HEK293 (cell line): ENCODE data around the gene ZXDC.

Source experiments
- FEZF1 ChIP-seq: fragments of 450-650 bp; formaldehyde crosslinking; IDR thresholded peaks from 2 replicates; pipeline ENCODE4 v1.5.1; 2016; ENCODE audit warnings: missing biosample characterization, missing genetic modification characterization
- GLIS1 ChIP-seq: fragments of 450-650 bp; formaldehyde crosslinking; IDR thresholded peaks from 2 replicates; pipeline ENCODE4 v1.5.1; 2016; ENCODE audit warnings: missing biosample characterization, missing genetic modification characterization
- HOXA7 ChIP-seq: sonication (generic); formaldehyde crosslinking; IDR thresholded peaks from 2 replicates; pipeline ENCODE4 v1.8.1; 2022; ENCODE audit warnings: missing genetic modification reagents, borderline replicate concordance
- MZF1 ChIP-seq: fragments of 450-650 bp; formaldehyde crosslinking; IDR thresholded peaks from 2 replicates; pipeline ENCODE4 v1.5.1; 2017; ENCODE audit warnings: missing biosample characterization, missing genetic modification characterization, borderline replicate concordance
- PRDM1 ChIP-seq: fragments of 450-650 bp; formaldehyde crosslinking; IDR thresholded peaks from 2 replicates; pipeline ENCODE4; 2016; ENCODE audit warnings: missing biosample characterization, missing genetic modification characterization
- TRIM28 ChIP-seq: IDR thresholded peaks from 2 replicates; pipeline ENCODE4 v1.6.1; 2011; ENCODE audit warnings: low read length, control low read depth, borderline replicate concordance
- ZBTB20 ChIP-seq: fragments of 450-650 bp; formaldehyde crosslinking; IDR thresholded peaks from 2 replicates; pipeline ENCODE4 v1.5.1; 2016; ENCODE audit warnings: missing biosample characterization, missing genetic modification characterization
- ZFHX2 ChIP-seq: fragments of 450-650 bp; formaldehyde crosslinking; conservative IDR thresholded peaks from 2 replicates; pipeline ENCODE4 v1.5.1; 2016; ENCODE audit warnings: missing biosample characterization, missing genetic modification characterization
- ZNF248 ChIP-seq: fragments of 450-650 bp; formaldehyde crosslinking; IDR thresholded peaks from 2 replicates; pipeline ENCODE4 v1.5.1; 2017; ENCODE audit warnings: missing biosample characterization, missing genetic modification characterization
- ZNF292 ChIP-seq: fragments of 450-650 bp; formaldehyde crosslinking; IDR thresholded peaks from 2 replicates; pipeline ENCODE4 v1.5.1; 2016; ENCODE audit warnings: low read depth, missing biosample characterization, missing genetic modification characterization, borderline replicate concordance
- ZNF335 ChIP-seq: fragments of 450-650 bp; formaldehyde crosslinking; conservative IDR thresholded peaks from 2 replicates; pipeline ENCODE4 v1.5.1; 2016; ENCODE audit warnings: missing biosample characterization, missing genetic modification characterization
- ZNF37A ChIP-seq: fragments of 450-650 bp; IDR thresholded peaks from 2 replicates; pipeline ENCODE4 v1.5.1; 2018; ENCODE audit warnings: missing biosample characterization, missing genetic modification characterization
- ZNF530 ChIP-seq: fragments of 450-650 bp; formaldehyde crosslinking; IDR thresholded peaks from 2 replicates; pipeline ENCODE4 v1.5.1; 2016; ENCODE audit warnings: low read depth, missing biosample characterization, missing genetic modification characterization
- ZNF549 ChIP-seq: fragments of 450-650 bp; IDR thresholded peaks from 2 replicates; pipeline ENCODE4 v1.5.1; 2018; ENCODE audit warnings: missing biosample characterization, missing genetic modification characterization, mild to moderate bottlenecking, inconsistent platforms, moderate library complexity
- ZNF654 ChIP-seq: fragments of 450-650 bp; formaldehyde crosslinking; IDR thresholded peaks from 2 replicates; pipeline ENCODE4 v1.5.1; 2016; ENCODE audit warnings: low read depth, missing biosample characterization, missing genetic modification characterization
- ZNF660 ChIP-seq: fragments of 450-650 bp; IDR thresholded peaks from 2 replicates; pipeline ENCODE4 v1.5.1; 2018; ENCODE audit warnings: missing biosample characterization, mild to moderate bottlenecking, missing genetic modification characterization
- ZNF777 ChIP-seq: fragments of 450-650 bp; formaldehyde crosslinking; IDR thresholded peaks from 2 replicates; pipeline ENCODE4 v1.5.1; 2017; ENCODE audit warnings: missing biosample characterization, missing genetic modification characterization, borderline replicate concordance
- ZNF785 ChIP-seq: fragments of 450-650 bp; formaldehyde crosslinking; IDR thresholded peaks from 2 replicates; pipeline ENCODE4 v1.5.1; 2016; ENCODE audit warnings: missing biosample characterization, missing genetic modification characterization
- ZNF792 ChIP-seq: fragments of 450-650 bp; formaldehyde crosslinking; IDR thresholded peaks from 2 replicates; pipeline ENCODE4 v1.5.1; 2016; ENCODE audit warnings: missing biosample characterization, missing genetic modification characterization
- TF ChIP-seq, protein P1 (sequence below): fragments of 450-650 bp; formaldehyde crosslinking; IDR thresholded peaks from 2 replicates; pipeline ENCODE4 v1.5.1; 2016; ENCODE audit warnings: missing biosample characterization, missing genetic modification characterization
- TF ChIP-seq, protein P2 (sequence below): fragments of 450-650 bp; formaldehyde crosslinking; IDR thresholded peaks from 2 replicates; pipeline ENCODE4 v1.5.1; 2017; ENCODE audit warnings: missing biosample characterization, missing genetic modification characterization
- TF ChIP-seq, protein P3 (sequence below): fragments of 450-650 bp; formaldehyde crosslinking; IDR thresholded peaks from 2 replicates; pipeline ENCODE4 v1.5.1; 2016; ENCODE audit warnings: missing biosample characterization, missing genetic modification characterization
- TF ChIP-seq, protein P4 (sequence below): IDR thresholded peaks from 2 replicates; pipeline ENCODE4 v1.6.1; 2011; ENCODE audit warnings: mild to moderate bottlenecking, low read depth, low read length, borderline replicate concordance
- TF ChIP-seq, protein P5 (sequence below): fragments of 450-650 bp; formaldehyde crosslinking; IDR thresholded peaks from 2 replicates; pipeline ENCODE4 v1.5.1; 2016; ENCODE audit warnings: missing biosample characterization, missing genetic modification characterization
- TF ChIP-seq, protein P6 (sequence below): fragments of 450-650 bp; formaldehyde crosslinking; IDR thresholded peaks from 2 replicates; pipeline ENCODE4 v1.5.1; 2016; ENCODE audit warnings: missing biosample characterization, missing genetic modification characterization
- TF ChIP-seq, protein P7 (sequence below): fragments of 450-650 bp; formaldehyde crosslinking; IDR thresholded peaks from 2 replicates; pipeline ENCODE4 v1.5.1; 2017; ENCODE audit warnings: missing biosample characterization, missing genetic modification characterization
- TF ChIP-seq, protein P8 (sequence below): fragments of 450-650 bp; formaldehyde crosslinking; IDR thresholded peaks from 2 replicates; pipeline ENCODE4 v1.5.1; 2016; ENCODE audit warnings: missing biosample characterization, missing genetic modification characterization

Gene ZXDC

DNA sequence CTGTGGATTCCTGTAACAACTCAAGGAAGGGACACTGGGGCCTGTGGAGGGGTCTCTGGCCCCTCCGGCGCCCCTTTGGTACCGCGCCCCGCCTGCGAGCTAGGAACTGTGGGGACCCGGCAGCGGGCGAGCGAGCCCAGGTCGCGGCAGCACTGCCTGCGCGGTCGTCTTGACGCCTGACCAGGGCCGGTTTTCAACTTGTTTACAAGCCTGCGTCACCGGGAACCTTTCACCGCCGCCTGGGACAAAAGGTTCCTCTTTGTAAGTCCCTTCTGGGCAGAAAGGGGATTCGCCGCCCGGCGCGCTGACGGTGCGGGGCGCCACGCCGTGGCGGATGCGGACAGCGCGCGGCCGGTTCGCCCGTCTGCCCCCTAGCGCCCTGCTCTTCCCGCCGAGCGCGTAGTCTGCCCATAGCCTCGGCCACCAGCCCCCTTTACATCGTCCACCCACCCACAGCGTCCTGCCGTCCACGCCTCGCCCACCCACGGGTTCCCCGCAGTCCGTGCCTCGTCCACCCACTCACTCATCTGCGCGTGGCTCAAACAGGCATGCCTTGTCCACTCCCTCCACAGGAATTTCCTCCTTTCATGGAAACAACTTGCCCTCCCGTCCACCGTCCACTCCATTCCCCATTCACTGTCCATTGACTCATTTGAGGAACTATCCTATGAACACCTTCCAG, 86.4 kb downstream of the ZXDC start (continued):
- TF ChIP-seq, protein P1, sequence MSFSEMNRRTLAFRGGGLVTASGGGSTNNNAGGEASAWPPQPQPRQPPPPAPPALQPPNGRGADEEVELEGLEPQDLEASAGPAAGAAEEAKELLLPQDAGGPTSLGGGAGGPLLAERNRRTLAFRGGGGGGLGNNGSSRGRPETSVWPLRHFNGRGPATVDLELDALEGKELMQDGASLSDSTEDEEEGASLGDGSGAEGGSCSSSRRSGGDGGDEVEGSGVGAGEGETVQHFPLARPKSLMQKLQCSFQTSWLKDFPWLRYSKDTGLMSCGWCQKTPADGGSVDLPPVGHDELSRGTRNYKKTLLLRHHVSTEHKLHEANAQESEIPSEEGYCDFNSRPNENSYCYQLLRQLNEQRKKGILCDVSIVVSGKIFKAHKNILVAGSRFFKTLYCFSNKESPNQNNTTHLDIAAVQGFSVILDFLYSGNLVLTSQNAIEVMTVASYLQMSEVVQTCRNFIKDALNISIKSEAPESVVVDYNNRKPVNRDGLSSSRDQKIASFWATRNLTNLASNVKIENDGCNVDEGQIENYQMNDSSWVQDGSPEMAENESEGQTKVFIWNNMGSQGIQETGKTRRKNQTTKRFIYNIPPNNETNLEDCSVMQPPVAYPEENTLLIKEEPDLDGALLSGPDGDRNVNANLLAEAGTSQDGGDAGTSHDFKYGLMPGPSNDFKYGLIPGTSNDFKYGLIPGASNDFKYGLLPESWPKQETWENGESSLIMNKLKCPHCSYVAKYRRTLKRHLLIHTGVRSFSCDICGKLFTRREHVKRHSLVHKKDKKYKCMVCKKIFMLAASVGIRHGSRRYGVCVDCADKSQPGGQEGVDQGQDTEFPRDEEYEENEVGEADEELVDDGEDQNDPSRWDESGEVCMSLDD = no peak
- TF ChIP-seq ZFHX2 (tag by site-specific recombination) (peak; percentile 91), ZNF777 (peak; percentile 31; the same call in 1 of the 2 replicates), FEZF1 (no peak), ZNF37A (no peak), ZBTB20 (0 out of 2 replicates have a peak, but pooled peaks have one; percentile 21), TRIM28 (no peak), ZNF549 (tag by site-specific recombination) (no peak), ZNF335 (tag by site-specific recombination) (peak; percentile 69), ZNF530 (tag by site-specific recombination) (no peak), ZNF292 (tag by site-specific recombination) (no peak), PRDM1 (tag by site-specific recombination) (no peak), ZNF248 (no peak), GLIS1 (peak; percentile 24; the same call in 1 of the 2 replicates), ZNF792 (tag by site-specific recombination) (no peak), MZF1 (peak; percentile 95), ZNF654 (peak; percentile 23; the same call in 1 of the 2 replicates), ZNF785 (tag by site-specific recombination) (no peak), ZNF660 (tag by site-specific recombination) (peak; percentile 45; the same call in 1 of the 2 replicates), HOXA7 (CRISPR knock-in tag) (no peak)
- TF ChIP-seq, protein P2, sequence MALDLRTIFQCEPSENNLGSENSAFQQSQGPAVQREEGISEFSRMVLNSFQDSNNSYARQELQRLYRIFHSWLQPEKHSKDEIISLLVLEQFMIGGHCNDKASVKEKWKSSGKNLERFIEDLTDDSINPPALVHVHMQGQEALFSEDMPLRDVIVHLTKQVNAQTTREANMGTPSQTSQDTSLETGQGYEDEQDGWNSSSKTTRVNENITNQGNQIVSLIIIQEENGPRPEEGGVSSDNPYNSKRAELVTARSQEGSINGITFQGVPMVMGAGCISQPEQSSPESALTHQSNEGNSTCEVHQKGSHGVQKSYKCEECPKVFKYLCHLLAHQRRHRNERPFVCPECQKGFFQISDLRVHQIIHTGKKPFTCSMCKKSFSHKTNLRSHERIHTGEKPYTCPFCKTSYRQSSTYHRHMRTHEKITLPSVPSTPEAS (tag by site-specific recombination) = no peak
- TF ChIP-seq, protein P3, sequence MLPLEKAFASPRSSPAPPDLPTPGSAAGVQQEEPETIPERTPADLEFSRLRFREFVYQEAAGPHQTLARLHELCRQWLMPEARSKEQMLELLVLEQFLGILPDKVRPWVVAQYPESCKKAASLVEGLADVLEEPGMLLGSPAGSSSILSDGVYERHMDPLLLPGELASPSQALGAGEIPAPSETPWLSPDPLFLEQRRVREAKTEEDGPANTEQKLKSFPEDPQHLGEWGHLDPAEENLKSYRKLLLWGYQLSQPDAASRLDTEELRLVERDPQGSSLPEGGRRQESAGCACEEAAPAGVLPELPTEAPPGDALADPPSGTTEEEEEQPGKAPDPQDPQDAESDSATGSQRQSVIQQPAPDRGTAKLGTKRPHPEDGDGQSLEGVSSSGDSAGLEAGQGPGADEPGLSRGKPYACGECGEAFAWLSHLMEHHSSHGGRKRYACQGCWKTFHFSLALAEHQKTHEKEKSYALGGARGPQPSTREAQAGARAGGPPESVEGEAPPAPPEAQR (tag by site-specific recombination) = no peak
- TF ChIP-seq, protein P4, sequence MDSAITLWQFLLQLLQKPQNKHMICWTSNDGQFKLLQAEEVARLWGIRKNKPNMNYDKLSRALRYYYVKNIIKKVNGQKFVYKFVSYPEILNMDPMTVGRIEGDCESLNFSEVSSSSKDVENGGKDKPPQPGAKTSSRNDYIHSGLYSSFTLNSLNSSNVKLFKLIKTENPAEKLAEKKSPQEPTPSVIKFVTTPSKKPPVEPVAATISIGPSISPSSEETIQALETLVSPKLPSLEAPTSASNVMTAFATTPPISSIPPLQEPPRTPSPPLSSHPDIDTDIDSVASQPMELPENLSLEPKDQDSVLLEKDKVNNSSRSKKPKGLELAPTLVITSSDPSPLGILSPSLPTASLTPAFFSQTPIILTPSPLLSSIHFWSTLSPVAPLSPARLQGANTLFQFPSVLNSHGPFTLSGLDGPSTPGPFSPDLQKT = no peak
- TF ChIP-seq, protein P5, sequence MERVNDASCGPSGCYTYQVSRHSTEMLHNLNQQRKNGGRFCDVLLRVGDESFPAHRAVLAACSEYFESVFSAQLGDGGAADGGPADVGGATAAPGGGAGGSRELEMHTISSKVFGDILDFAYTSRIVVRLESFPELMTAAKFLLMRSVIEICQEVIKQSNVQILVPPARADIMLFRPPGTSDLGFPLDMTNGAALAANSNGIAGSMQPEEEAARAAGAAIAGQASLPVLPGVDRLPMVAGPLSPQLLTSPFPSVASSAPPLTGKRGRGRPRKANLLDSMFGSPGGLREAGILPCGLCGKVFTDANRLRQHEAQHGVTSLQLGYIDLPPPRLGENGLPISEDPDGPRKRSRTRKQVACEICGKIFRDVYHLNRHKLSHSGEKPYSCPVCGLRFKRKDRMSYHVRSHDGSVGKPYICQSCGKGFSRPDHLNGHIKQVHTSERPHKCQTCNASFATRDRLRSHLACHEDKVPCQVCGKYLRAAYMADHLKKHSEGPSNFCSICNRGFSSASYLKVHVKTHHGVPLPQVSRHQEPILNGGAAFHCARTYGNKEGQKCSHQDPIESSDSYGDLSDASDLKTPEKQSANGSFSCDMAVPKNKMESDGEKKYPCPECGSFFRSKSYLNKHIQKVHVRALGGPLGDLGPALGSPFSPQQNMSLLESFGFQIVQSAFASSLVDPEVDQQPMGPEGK (tag by site-specific recombination) = no peak
- TF ChIP-seq, protein P6, sequence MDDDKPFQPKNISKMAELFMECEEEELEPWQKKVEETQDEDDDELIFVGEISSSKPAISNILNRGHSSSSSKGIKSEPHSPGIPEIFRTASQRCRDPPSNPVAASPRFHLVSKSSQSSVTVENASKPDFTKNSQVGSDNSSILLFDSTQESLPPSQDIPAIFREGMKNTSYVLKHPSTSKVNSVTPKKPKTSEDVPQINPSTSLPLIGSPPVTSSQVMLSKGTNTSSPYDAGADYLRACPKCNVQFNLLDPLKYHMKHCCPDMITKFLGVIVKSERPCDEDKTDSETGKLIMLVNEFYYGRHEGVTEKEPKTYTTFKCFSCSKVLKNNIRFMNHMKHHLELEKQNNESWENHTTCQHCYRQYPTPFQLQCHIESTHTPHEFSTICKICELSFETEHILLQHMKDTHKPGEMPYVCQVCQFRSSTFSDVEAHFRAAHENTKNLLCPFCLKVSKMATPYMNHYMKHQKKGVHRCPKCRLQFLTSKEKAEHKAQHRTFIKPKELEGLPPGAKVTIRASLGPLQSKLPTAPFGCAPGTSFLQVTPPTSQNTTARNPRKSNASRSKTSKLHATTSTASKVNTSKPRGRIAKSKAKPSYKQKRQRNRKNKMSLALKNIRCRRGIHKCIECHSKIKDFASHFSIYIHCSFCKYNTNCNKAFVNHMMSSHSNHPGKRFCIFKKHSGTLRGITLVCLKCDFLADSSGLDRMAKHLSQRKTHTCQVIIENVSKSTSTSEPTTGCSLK (tag by site-specific recombination) = no peak
- TF ChIP-seq, protein P7, sequence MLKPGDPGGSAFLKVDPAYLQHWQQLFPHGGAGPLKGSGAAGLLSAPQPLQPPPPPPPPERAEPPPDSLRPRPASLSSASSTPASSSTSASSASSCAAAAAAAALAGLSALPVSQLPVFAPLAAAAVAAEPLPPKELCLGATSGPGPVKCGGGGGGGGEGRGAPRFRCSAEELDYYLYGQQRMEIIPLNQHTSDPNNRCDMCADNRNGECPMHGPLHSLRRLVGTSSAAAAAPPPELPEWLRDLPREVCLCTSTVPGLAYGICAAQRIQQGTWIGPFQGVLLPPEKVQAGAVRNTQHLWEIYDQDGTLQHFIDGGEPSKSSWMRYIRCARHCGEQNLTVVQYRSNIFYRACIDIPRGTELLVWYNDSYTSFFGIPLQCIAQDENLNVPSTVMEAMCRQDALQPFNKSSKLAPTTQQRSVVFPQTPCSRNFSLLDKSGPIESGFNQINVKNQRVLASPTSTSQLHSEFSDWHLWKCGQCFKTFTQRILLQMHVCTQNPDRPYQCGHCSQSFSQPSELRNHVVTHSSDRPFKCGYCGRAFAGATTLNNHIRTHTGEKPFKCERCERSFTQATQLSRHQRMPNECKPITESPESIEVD (tag by site-specific recombination) = no peak
- TF ChIP-seq, protein P8, sequence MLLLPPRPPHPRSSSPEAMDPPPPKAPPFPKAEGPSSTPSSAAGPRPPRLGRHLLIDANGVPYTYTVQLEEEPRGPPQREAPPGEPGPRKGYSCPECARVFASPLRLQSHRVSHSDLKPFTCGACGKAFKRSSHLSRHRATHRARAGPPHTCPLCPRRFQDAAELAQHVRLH (tag by site-specific recombination) = no peak
